OCI-LY1 (cell line): ENCODE data around the gene NCF2.

Source experiments
- H2AFZ ChIP-seq: fragments of 200-600 bp; sonication (generic), shearing (Covaris generic); 2 replicates; pipeline ENCODE4 v1.6.0; 2014; ENCODE audit warnings: antibody characterized with exemption, mild to moderate bottlenecking, low read length
- H3F3A ChIP-seq: fragments of 200-600 bp; sonication (generic), shearing (Covaris generic); 2 replicates; pipeline ENCODE4 v1.6.0; 2014; ENCODE audit warnings: mild to moderate bottlenecking, antibody characterized with exemption, low read length, moderate library complexity; ENCODE audit not compliant: insufficient read depth
- H3K27ac ChIP-seq: fragments of 200-600 bp; sonication (generic); 2 replicates; pipeline ENCODE4 v1.5.1; 2014; ENCODE audit warnings: low read length, mixed run types, mild to moderate bottlenecking, low read depth; ENCODE audit not compliant: poor library complexity, severe bottlenecking
- H3K27me3 ChIP-seq: fragments of 200-600 bp; sonication (generic); 2 replicates; pipeline ENCODE4 v1.6.0; 2014; ENCODE audit warnings: antibody characterized with exemption, mild to moderate bottlenecking, low read length, moderate library complexity; ENCODE audit not compliant: insufficient read depth
- H3K36me3 ChIP-seq: fragments of 200-600 bp; sonication (generic); 2 replicates; pipeline ENCODE4 v1.6.1; 2014; ENCODE audit warnings: mild to moderate bottlenecking, antibody characterized with exemption, low read length, moderate library complexity, mixed read lengths; ENCODE audit not compliant: insufficient read depth
- H3K4me1 ChIP-seq: fragments of 200-600 bp; sonication (generic); 2 replicates; pipeline ENCODE4 v1.5.1; 2014; ENCODE audit warnings: mild to moderate bottlenecking, low read length, moderate library complexity; ENCODE audit not compliant: insufficient read depth, severe bottlenecking
- H3K4me2 ChIP-seq: fragments of 200-600 bp; sonication (generic), shearing (Covaris generic); 2 replicates; pipeline ENCODE4 v1.6.1; 2014; ENCODE audit warnings: low read length
- H3K4me3 ChIP-seq: fragments of 200-600 bp; sonication (generic); 2 replicates; pipeline ENCODE4 v1.5.1; 2014; ENCODE audit warnings: low read length, low read depth, mild to moderate bottlenecking, mixed read lengths; ENCODE audit not compliant: poor library complexity, severe bottlenecking
- H3K79me2 ChIP-seq: fragments of 200-600 bp; shearing (Covaris generic); 2 replicates; pipeline ENCODE4 v1.6.1; 2016; ENCODE audit warnings: mixed run types, low read length, mixed read lengths; ENCODE audit not compliant: insufficient read depth
- H3K9ac ChIP-seq: fragments of 200-600 bp; sonication (generic), shearing (Covaris generic); 2 replicates; pipeline ENCODE4 v1.6.1; 2014; ENCODE audit warnings: mild to moderate bottlenecking, low read length, mixed read lengths
- H3K9me2 ChIP-seq: fragments of 200-600 bp; sonication (generic), shearing (Covaris generic); 2 replicates; pipeline ENCODE4 v1.6.1; 2014; ENCODE audit warnings: low read depth, mild to moderate bottlenecking, low read length, mixed read lengths
- H3K9me3 ChIP-seq: fragments of 200-600 bp; shearing (Covaris generic); 2 replicates; pipeline ENCODE4 v1.6.1; 2014; ENCODE audit warnings: low read length, mixed read lengths
- H4K20me1 ChIP-seq: fragments of 200-600 bp; sonication (generic), shearing (Covaris generic); 2 replicates; pipeline ENCODE4 v1.6.0; 2016; ENCODE audit warnings: mild to moderate bottlenecking, low read length; ENCODE audit not compliant: insufficient read depth
- CTCF ChIP-seq: fragments of 200-600 bp; sonication (generic), shearing (Covaris generic); IDR thresholded peaks from 2 replicates; pipeline ENCODE4 v1.5.1; 2017; ENCODE audit warnings: mild to moderate bottlenecking, antibody characterized with exemption, low read length, moderate library complexity, mixed read lengths
- EZH2 ChIP-seq: fragments of 200-600 bp; sonication (generic), shearing (Covaris generic); IDR thresholded peaks from 2 replicates; pipeline ENCODE4 v1.8.0; 2017; ENCODE audit warnings: borderline replicate concordance, mixed run types, mild to moderate bottlenecking, antibody characterized with exemption, low read length, moderate library complexity, mixed read lengths

NCF2 gene

GRCh38 chr1:183609313-183609712 is 19.1 kb upstream of the NCF2 start:
- H2AFZ ChIP-seq, result no peak overlapping the region; the same call in 1 of the 2 replicates
- H3K4me3 ChIP-seq, result no peak overlapping the region
- no peaks in the 10 kb centered on the region for H3K9me2 ChIP-seq
- H3F3A ChIP-seq, result no peaks in the 10 kb centered on the region
- H3K36me3 ChIP-seq, result no peaks in the 10 kb centered on the region
- H3K4me2 ChIP-seq, result no peak overlapping the region
- no peaks in the 10 kb centered on the region for H3K27me3 ChIP-seq
- H3K79me2 ChIP-seq, result no peaks in the 10 kb centered on the region
- no peak overlapping the region for H3K27ac ChIP-seq
- H4K20me1 ChIP-seq, result no peaks in the 10 kb centered on the region
- no peak overlapping the region for H3K9ac ChIP-seq
- H3K4me1 ChIP-seq, result peaks cover 7% of the 10 kb centered on the region
- no peaks in the 10 kb centered on the region for H3K9me3 ChIP-seq
- TF ChIP-seq CTCF (peak; percentile 36; the same call in 1 of the 2 replicates), EZH2 (no peak)

DNA sequence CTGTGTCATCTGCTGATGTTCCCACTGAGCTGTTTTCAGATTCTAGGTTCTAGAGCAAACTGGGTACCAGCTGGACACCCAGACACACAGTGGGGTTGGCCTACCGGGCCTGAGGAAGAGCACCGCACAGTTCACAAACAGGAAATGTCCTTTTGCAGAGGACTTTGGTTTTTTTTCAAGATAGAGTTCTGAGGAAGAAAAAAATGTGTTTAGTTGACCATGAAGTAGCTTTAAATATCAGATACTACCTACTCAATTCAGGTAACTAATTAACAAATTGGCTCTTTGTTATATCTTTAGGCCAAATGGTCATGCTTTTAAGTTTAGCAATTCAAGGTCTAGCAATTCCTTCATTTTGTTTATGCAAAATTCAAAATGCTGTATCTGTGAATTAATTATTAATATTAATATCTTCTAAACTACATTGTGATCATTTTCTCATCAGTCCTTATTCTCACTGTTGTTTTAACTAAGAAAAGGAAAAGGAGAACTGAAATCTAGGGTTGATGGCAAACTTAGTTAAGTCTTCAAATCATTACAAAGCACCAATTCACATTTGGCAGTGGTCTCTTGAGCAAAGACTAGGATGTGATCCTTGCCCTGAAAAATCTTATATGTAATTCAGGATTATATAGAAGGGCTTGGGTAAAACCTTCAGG is 17.2 kb upstream of the NCF2 start:
- Histone ChIP-seq H3K9me3 (no peaks in the 10 kb centered on the region), H3K27ac (no peak overlapping the region), H3K4me3 (no peak overlapping the region), H3K9ac (no peak overlapping the region), H3K36me3 (no peaks in the 10 kb centered on the region), H3F3A (no peaks in the 10 kb centered on the region), H3K4me1 (peaks cover 9% of the 10 kb centered on the region), H4K20me1 (no peaks in the 10 kb centered on the region), H3K9me2 (no peaks in the 10 kb centered on the region), H3K4me2 (no peak overlapping the region), H3K27me3 (no peaks in the 10 kb centered on the region), H3K79me2 (no peaks in the 10 kb centered on the region), H2AFZ (no peak overlapping the region)
- no peak for TF ChIP-seq EZH2
- TF ChIP-seq CTCF, result no peak

DNA sequence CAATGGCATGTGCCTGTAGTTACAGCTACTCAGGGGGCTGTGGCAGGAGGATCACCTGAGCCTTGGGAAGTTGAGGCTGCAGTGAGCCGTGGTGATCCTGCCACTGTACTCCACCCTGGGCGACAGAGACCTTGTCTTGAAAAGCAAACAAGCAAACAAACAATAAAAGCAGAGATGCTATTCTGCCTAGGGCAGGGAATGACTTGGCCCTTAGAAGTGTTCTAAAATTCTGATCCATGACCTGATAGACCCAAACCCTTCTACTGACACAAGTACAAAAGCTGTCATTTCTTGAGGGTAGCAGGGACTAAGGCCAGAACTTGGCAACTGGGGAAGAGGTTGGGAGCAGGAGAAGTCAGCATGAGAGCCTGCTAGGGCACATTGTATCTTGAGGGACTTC is 15.6 kb upstream of the NCF2 start:
- H2AFZ ChIP-seq, result no peak overlapping the region
- H3K4me1 ChIP-seq, result peaks cover 9% of the 10 kb centered on the region
- H3K27ac ChIP-seq, result no peak overlapping the region

More for the DNA sequence above, 15.6 kb upstream of the NCF2 start:
- H3K4me2 ChIP-seq, result no peak overlapping the region
- TF ChIP-seq EZH2 (no peak), CTCF (no peak)
- no peaks in the 10 kb centered on the region for H4K20me1 ChIP-seq
- no peaks in the 10 kb centered on the region for H3K9me2 ChIP-seq
- no peaks in the 10 kb centered on the region for H3F3A ChIP-seq
- no peaks in the 10 kb centered on the region for H3K36me3 ChIP-seq
- H3K27me3 ChIP-seq, result no peaks in the 10 kb centered on the region
- H3K79me2 ChIP-seq, result no peaks in the 10 kb centered on the region
- no peaks in the 10 kb centered on the region for H3K9me3 ChIP-seq
- H3K4me3 ChIP-seq, result no peak overlapping the region
- no peak overlapping the region for H3K9ac ChIP-seq
